ENCODE data around the gene GDF15.
A peak's percentile ranks its signal among the peaks of the same experiment; 100 is the strongest.

Gene GDF15

GRCh38 chr19:18416778-18417249 lies 30.9 kb downstream of the GDF15 start:
- H3K9me3 ChIP-seq (replicated peaks; ENCODE audit: low read length), result no peaks in the 10 kb centered on the region
- no peaks in the 10 kb centered on the region for H3K36me3 ChIP-seq (ENCODE audit: insufficient read depth, low read length)
- H3K4me3 ChIP-seq (ENCODE audit: low read length), result peak overlapping the region; percentile 62
- H3K9ac ChIP-seq (ENCODE audit: low read depth, low read length), result peak overlapping the region; percentile 84
- peaks cover 66% of the 10 kb centered on the region for H3K4me1 ChIP-seq (ENCODE audit: control insufficient read depth, insufficient read depth, low read length)
- no peaks in the 10 kb centered on the region for H3K27me3 ChIP-seq (ENCODE audit: control insufficient read depth, insufficient read depth, low read length)
- H3K4me2 ChIP-seq (ENCODE audit: low read length), result peak overlapping the region; percentile 88

- H3K4me3 ChIP-seq (ENCODE audit: low read length), result peak overlapping the region; percentile 62
- H3K36me3 ChIP-seq (ENCODE audit: insufficient read depth, low read length), result no peaks in the 10 kb centered on the region
- peak overlapping the region; percentile 84 for H3K9ac ChIP-seq (ENCODE audit: low read depth, low read length)
- H3K27me3 ChIP-seq (ENCODE audit: control insufficient read depth, insufficient read depth, low read length), result no peaks in the 10 kb centered on the region
- H3K9me3 ChIP-seq (replicated peaks; ENCODE audit: low read length), result no peaks in the 10 kb centered on the region
- peak overlapping the region; percentile 88 for H3K4me2 ChIP-seq (ENCODE audit: low read length)
- H3K4me1 ChIP-seq (ENCODE audit: control insufficient read depth, insufficient read depth, low read length), result peaks cover 66% of the 10 kb centered on the region
These were observed 31.5 kb downstream of the GDF15 start for GRCh38 chr19:18417250-18418028.

GRCh38 chr19:18418029-18418482 lies 32.1 kb downstream of the GDF15 start:
- H3K4me1 ChIP-seq (ENCODE audit: control insufficient read depth, insufficient read depth, low read length), result peaks cover 66% of the 10 kb centered on the region
- H3K36me3 ChIP-seq (ENCODE audit: insufficient read depth, low read length), result no peaks in the 10 kb centered on the region
- peak overlapping the region; percentile 84 for H3K9ac ChIP-seq (ENCODE audit: low read depth, low read length)

GRCh38 chr19:18418483-18419194 lies 32.7 kb downstream of the GDF15 start:
- no peaks in the 10 kb centered on the region for H3K9me3 ChIP-seq (replicated peaks; ENCODE audit: low read length)
- no peaks in the 10 kb centered on the region for H3K36me3 ChIP-seq (ENCODE audit: insufficient read depth, low read length)
- H3K4me1 ChIP-seq (ENCODE audit: control insufficient read depth, insufficient read depth, low read length), result peaks cover 66% of the 10 kb centered on the region
- peak overlapping the region; percentile 87 for H3K4me3 ChIP-seq (ENCODE audit: low read length)
- H3K9ac ChIP-seq (ENCODE audit: low read depth, low read length), result peak overlapping the region; percentile 19
- H3K4me2 ChIP-seq (ENCODE audit: low read length), result peak overlapping the region; percentile 98
- no peaks in the 10 kb centered on the region for H3K27me3 ChIP-seq (ENCODE audit: control insufficient read depth, insufficient read depth, low read length)

More at GRCh38 chr19:18418029-18418482, 32.1 kb downstream of the GDF15 start:
- Histone ChIP-seq H3K4me2 (ENCODE audit: low read length) (peak overlapping the region; percentile 88), H3K27me3 (ENCODE audit: control insufficient read depth, insufficient read depth, low read length) (no peaks in the 10 kb centered on the region), H3K9me3 (replicated peaks; ENCODE audit: low read length) (no peaks in the 10 kb centered on the region), H3K4me3 (ENCODE audit: low read length) (peak overlapping the region; percentile 62)

- peak within 1 kb of the TSS; percentile 86 for H3K9ac ChIP-seq (ENCODE audit: low read depth, low read length)
- H3K4me3 ChIP-seq (ENCODE audit: low read length), result peak within 1 kb of the TSS; percentile 87
- no peaks in the 10 kb centered on the region for H3K36me3 ChIP-seq (ENCODE audit: insufficient read depth, low read length)
These were observed 33.3 kb downstream of the GDF15 start, which contains the start of gene SSBP4 for GRCh38 chr19:18419195-18419698. Gene SSBP4 (plus strand): TSS chr19:18419398. CDS start chr19:18419649, 251 bp downstream.

DNA sequence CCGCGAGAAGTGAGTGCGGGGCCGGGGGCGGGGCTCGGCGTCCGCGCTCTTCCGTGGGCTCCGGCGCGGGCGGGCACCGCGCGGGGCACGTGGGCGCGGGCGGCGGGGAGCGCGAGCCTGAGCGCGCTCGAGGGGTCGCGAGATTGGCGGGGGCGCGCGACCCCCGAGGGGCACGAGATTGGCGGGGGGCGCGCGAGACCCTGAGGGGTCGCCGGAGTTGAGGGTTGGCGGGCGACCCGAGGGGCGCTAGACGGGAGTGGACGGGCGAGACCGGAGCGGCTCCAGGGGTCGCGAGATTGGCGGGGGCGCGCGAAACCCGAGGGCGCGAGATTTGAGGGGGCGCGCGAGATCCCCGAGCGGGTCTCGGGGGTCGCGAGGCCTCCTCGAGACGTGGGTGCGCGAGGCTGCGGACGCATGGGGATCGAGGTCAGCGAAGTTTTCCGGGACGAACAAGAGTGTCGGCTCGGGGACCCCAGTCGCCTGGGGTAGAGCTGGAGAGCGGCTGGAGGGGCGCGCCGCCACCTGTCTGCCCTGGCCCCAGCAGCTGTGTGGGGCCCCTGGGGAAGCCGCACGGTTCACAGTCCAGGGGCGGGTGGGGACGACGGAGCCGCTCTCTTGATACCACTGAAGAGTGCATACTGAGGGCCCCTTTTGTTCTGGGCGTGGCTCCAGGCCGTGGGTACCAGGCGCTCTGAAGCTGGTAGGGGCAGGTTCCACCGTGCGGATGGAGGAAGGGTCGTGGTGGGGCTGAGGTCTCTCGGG lies 33.9 kb downstream of the GDF15 start:
- no peaks in the 10 kb centered on the region for H3K36me3 ChIP-seq (ENCODE audit: insufficient read depth, low read length)
- peak overlapping the region; percentile 87 for H3K4me3 ChIP-seq (ENCODE audit: low read length)
- no peaks in the 10 kb centered on the region for H3K27me3 ChIP-seq (ENCODE audit: control insufficient read depth, insufficient read depth, low read length)
- peak overlapping the region; percentile 98 for H3K4me2 ChIP-seq (ENCODE audit: low read length)
- H3K9me3 ChIP-seq (replicated peaks; ENCODE audit: low read length), result no peaks in the 10 kb centered on the region
- peaks cover 59% of the 10 kb centered on the region for H3K4me1 ChIP-seq (ENCODE audit: control insufficient read depth, insufficient read depth, low read length)
- H3K9ac ChIP-seq (ENCODE audit: low read depth, low read length), result peak overlapping the region; percentile 86

More at GRCh38 chr19:18419195-18419698, 33.3 kb downstream of the GDF15 start, which contains the start of gene SSBP4:
- H3K9me3 ChIP-seq (replicated peaks; ENCODE audit: low read length), result no peaks in the 10 kb centered on the region
- no peaks in the 10 kb centered on the region for H3K27me3 ChIP-seq (ENCODE audit: control insufficient read depth, insufficient read depth, low read length)
- peak within 1 kb of the TSS; percentile 98 for H3K4me2 ChIP-seq (ENCODE audit: low read length)
- H3K4me1 ChIP-seq (ENCODE audit: control insufficient read depth, insufficient read depth, low read length), result peaks cover 65% of the 10 kb centered on the region

DNA sequence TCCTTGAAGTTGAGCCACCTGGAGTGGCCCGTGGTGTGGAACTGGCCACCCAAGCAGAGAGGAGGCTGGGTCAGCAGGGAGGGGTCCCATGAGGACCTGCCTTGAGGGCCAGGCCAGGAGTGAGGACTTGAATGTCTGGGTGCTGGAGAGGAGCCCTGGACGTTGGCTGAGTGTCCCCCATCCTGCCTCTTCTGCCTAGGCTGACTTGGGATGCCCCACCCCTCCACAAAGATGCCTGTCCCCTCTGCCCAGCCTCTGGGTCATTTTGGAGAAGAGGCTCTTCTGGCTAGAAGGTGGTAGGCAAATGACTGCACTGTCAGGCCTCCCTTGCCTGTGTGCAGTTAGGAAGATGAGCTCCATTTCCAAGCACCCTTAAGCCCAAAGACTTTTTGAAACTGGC lies 35.0 kb downstream of the GDF15 start:
- Histone ChIP-seq H3K36me3 (ENCODE audit: insufficient read depth, low read length) (no peaks in the 10 kb centered on the region), H3K27me3 (ENCODE audit: control insufficient read depth, insufficient read depth, low read length) (no peaks in the 10 kb centered on the region), H3K4me2 (ENCODE audit: low read length) (peak overlapping the region; percentile 98), H3K4me3 (ENCODE audit: low read length) (peak overlapping the region; percentile 87), H3K9me3 (replicated peaks; ENCODE audit: low read length) (no peaks in the 10 kb centered on the region), H3K4me1 (ENCODE audit: control insufficient read depth, insufficient read depth, low read length) (peaks cover 58% of the 10 kb centered on the region), H3K9ac (ENCODE audit: low read depth, low read length) (peak overlapping the region; percentile 86)

DNA sequence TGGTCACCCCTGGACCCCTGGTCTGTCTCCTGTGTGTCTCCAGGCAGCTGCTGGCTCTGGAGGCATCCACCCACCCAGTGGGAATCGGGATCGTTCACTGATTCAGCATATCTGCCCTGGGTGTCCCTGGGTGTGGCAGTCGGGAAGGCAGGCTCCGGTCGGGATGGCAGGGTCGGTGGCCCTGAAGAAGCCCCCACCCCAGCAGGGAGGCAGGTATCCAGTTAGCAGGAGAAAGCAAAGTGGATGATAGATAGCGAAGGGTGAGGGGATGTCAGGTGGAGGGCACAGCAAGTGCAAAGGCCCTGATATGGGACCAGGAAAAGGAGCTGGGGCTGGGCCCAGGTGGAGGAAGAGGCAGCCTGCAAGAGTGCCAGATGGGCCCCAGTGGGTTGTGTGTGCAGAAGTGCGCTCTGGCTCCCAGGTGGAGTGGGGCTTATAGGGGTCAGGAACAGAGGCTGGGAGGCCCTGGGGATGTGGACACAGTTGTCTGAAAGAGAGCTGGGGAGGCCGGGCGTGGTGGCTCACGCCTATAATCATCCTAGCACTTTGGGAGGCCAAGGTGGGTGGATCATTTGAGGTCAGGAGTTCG lies 35.5 kb downstream of the GDF15 start:
- peaks cover 58% of the 10 kb centered on the region for H3K4me1 ChIP-seq (ENCODE audit: control insufficient read depth, insufficient read depth, low read length)
- peak overlapping the region; percentile 87 for H3K4me3 ChIP-seq (ENCODE audit: low read length)
- H3K4me2 ChIP-seq (ENCODE audit: low read length), result peak overlapping the region; percentile 98
- H3K9ac ChIP-seq (ENCODE audit: low read depth, low read length), result peak overlapping the region; percentile 86
- H3K27me3 ChIP-seq (ENCODE audit: control insufficient read depth, insufficient read depth, low read length), result no peaks in the 10 kb centered on the region
- no peaks in the 10 kb centered on the region for H3K36me3 ChIP-seq (ENCODE audit: insufficient read depth, low read length)
- H3K9me3 ChIP-seq (replicated peaks; ENCODE audit: low read length), result no peaks in the 10 kb centered on the region

DNA sequence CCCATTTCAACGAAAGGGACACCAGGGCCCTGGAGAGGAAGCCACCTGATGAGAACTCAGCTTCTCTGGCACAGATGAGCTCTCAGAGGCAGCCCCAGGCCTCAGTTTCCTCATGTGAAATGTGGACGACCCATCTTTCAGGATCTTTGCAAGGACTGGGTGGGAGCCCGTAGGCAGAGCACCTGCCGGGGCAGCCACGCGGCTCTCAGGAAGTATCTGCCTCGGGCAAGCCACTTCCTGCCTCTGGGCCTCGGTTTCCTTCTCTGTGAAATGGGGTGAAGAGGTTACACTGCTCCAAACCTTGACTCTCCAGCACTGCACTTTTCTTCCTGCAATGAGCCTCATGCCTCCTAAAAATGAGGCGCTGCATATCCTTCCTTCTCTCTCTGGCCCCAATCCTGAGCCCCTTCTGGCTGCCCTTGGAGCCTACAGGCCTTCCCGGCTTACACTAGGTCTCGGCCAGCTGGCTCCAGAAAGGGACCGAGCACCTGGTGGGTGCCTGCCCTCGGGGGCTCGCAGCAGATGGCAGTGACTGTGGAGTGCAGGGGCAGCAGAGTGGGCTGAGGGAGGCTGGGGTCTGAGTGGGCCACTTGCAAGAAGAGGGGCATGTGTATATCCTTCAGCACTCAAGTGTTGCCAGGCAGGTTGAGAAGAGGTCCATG lies 36.7 kb downstream of the GDF15 start:
- H3K36me3 ChIP-seq (ENCODE audit: insufficient read depth, low read length), result no peaks in the 10 kb centered on the region
- no peak overlapping the region for H3K9ac ChIP-seq (ENCODE audit: low read depth, low read length)
- H3K9me3 ChIP-seq (replicated peaks; ENCODE audit: low read length), result no peaks in the 10 kb centered on the region
- H3K4me1 ChIP-seq (ENCODE audit: control insufficient read depth, insufficient read depth, low read length), result peaks cover 52% of the 10 kb centered on the region
- no peak overlapping the region for H3K4me3 ChIP-seq (ENCODE audit: low read length)
- H3K4me2 ChIP-seq (ENCODE audit: low read length), result no peak overlapping the region
- no peaks in the 10 kb centered on the region for H3K27me3 ChIP-seq (ENCODE audit: control insufficient read depth, insufficient read depth, low read length)

DNA sequence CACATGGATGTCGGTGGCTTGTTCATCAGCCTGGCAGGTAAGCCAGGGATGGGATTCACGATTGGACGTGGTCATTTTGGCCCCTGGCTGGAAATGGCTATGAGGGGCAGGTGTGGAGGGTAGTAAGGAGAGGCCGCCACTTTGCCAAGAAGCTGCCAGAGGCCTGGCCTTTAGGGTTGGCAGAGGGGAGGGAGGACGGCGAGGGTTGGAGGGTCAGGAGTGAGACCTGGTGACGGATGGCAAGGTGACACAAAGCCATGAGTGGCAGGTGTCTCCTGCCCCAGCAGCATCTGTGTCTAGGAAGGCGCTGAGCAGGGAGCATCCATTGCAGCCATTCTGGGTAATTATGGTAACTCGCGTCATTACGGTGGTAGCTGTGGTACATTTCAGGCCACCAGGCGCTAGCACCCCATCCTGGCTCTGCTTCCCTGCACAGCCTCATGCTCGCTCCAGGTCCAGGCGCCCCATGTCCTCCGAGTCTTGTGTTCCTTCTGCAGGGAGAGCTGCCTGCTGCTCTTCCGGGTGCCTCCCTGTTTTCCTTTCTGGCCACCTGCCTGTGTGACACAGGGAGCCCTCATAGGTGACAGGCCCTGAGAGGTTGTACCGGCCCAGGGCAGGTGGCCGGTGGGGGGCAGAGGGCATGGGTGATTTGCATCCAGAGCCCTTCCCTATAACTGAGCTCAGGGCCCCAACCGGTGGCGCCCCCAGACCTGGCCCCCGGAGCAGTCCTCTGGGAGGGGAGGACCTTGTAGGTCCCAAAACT lies 37.5 kb downstream of the GDF15 start:
- Histone ChIP-seq H3K9ac (ENCODE audit: low read depth, low read length) (no peak overlapping the region), H3K4me3 (ENCODE audit: low read length) (no peak overlapping the region), H3K9me3 (replicated peaks; ENCODE audit: low read length) (no peaks in the 10 kb centered on the region), H3K36me3 (ENCODE audit: insufficient read depth, low read length) (no peaks in the 10 kb centered on the region), H3K4me1 (ENCODE audit: control insufficient read depth, insufficient read depth, low read length) (peaks cover 44% of the 10 kb centered on the region), H3K4me2 (ENCODE audit: low read length) (no peak overlapping the region), H3K27me3 (ENCODE audit: control insufficient read depth, insufficient read depth, low read length) (no peaks in the 10 kb centered on the region)
